CD4-positive, alpha-beta T cell (primary cell): ENCODE results near the gene CAPN15. TPM values are rescaled to one million over a fixed set of nuclear protein-coding genes. Genes with fewer than 3 reads are reported as not detected.

Source experiments
- ATAC-seq: fragments of 200-7000 bp; cut with Tn5 transposase; one replicate; pipeline ENCODE4 v1.10.0; 2022; ENCODE audit warnings: mild to moderate bottlenecking; ENCODE audit not compliant: poor library complexity
- CTCF ChIA-PET: fragments of 350-600 bp; sonication (Branson Sonifier 250); formaldehyde crosslinking; loops from one replicate; lab custom pipeline; 2021; ENCODE audit warnings: antibody characterized with exemption, inconsistent platforms; lab: Charles Lee
- POLR2A ChIA-PET: fragments of 350-600 bp; sonication (Branson Sonifier 250); formaldehyde crosslinking; loops from one replicate; lab custom pipeline; 2021; ENCODE audit warnings: antibody characterized with exemption, inconsistent platforms; lab: Charles Lee
- DNase-seq, 14 experiments: peaks; one replicate each; pipeline ENCODE4 v3.0.0-alpha.2; 2013 to 2020; ENCODE audit warnings: mixed read lengths in 2 of 14
- H3K27ac ChIP-seq, 2 donors: one replicate each; pipeline versions ENCODE4 v1.5.1 to v1.7.0; 2013; ENCODE audit warnings: low read length in 2 of 2, low read depth in 1 of 2, mild to moderate bottlenecking in 1 of 2
- H3K27me3 ChIP-seq, 2 experiments: 1 replicate in 1 of 2; 2 replicates in 1 of 2; pipeline versions ENCODE4 v1.6.1 to v1.7.0; 2013; ENCODE audit warnings: low read length in 2 of 2, control low read depth in 1 of 2, mild to moderate bottlenecking in 1 of 2, moderate library complexity in 1 of 2; ENCODE audit not compliant: insufficient read depth in 2 of 2, control insufficient read depth in 1 of 2
- H3K36me3 ChIP-seq: one replicate; pipeline ENCODE4 v1.6.1; 2013; ENCODE audit warnings: low read length, control low read depth; ENCODE audit not compliant: insufficient read depth
- H3K4me1 ChIP-seq: one replicate; pipeline ENCODE4 v1.6.1; 2013; ENCODE audit warnings: low read length, control low read depth; ENCODE audit not compliant: insufficient read depth
- H3K4me3 ChIP-seq: one replicate; pipeline ENCODE4 v1.5.1; 2013; ENCODE audit warnings: mild to moderate bottlenecking, low read length, moderate library complexity
- H3K9me3 ChIP-seq, 2 experiments: 1 replicate in 1 of 2; 2 replicates in 1 of 2; pipeline versions ENCODE4 v1.6.1 to v1.7.0; 2013; ENCODE audit warnings: low read length in 2 of 2, mild to moderate bottlenecking in 2 of 2, control low read depth in 1 of 2, moderate library complexity in 1 of 2; ENCODE audit not compliant: control insufficient read depth in 1 of 2, insufficient read depth in 1 of 2
- H3K27ac Mint-ChIP-seq: one replicate; pipeline ENCODE4 v1.8.0; 2020; ENCODE audit warnings: mixed read lengths
- H3K27me3 Mint-ChIP-seq: one replicate; pipeline ENCODE4 v1.8.0; 2021; ENCODE audit warnings: mixed read lengths
- H3K36me3 Mint-ChIP-seq: one replicate; pipeline ENCODE4 v1.8.0; 2021; ENCODE audit warnings: low read depth, mixed read lengths
- H3K4me1 Mint-ChIP-seq: one replicate; pipeline ENCODE4 v1.8.0; 2021; ENCODE audit warnings: low read depth, mixed read lengths
- H3K4me3 Mint-ChIP-seq: one replicate; pipeline ENCODE4 v1.8.0; 2020; ENCODE audit warnings: mild to moderate bottlenecking, mixed read lengths
- H3K9me3 Mint-ChIP-seq: one replicate; pipeline ENCODE4 v1.8.0; 2020; ENCODE audit warnings: mixed read lengths
- CTCF ChIP-seq: fragments of 200-600 bp; IDR thresholded peaks from one replicate; pipeline ENCODE4 v1.8.0; 2022; ENCODE audit warnings: antibody characterized with exemption, mild to moderate bottlenecking
- intact Hi-C, 2 experiments: fragments of 100-400 bp; cut with DNase I in 1 of 2; cut with micrococcal nuclease in 1 of 2; formaldehyde crosslinking; loops; one replicate each; pipeline versions ENCODE4 v1.15.1 to v1.9.0; 2023 to 2025; cut with DNase I, micrococcal nuclease
- total RNA-seq, 174 experiments: library from RNA in 2 of 174; stranded (reverse) in 2 of 174; gene quantifications; one replicate each; pipeline ENCODE4 v1.2.3 and lab custom pipeline; 2021 to 2026

Gene CAPN15
- total RNA-seq, 2 experiments from 2014 or later: 35.5 to 36.9 TPM

- TF ChIP-seq CTCF: no peak
- no peaks in the 10 kb centered on the region for H3K4me1 Mint-ChIP-seq
- H3K4me3 Mint-ChIP-seq: no peak overlapping the region
- no peaks in the 10 kb centered on the region for H3K4me1 ChIP-seq
- DNase-seq (no peak), ATAC-seq (no peak)
- H3K27me3 ChIP-seq: no peaks in the 10 kb centered on the region
- H3K27me3 Mint-ChIP-seq: no peaks in the 10 kb centered on the region
- peaks cover 9% of the 10 kb centered on the region for H3K36me3 Mint-ChIP-seq
- H3K9me3 ChIP-seq: no peaks in the 10 kb centered on the region
- H3K9me3 Mint-ChIP-seq: no peaks in the 10 kb centered on the region
- H3K27ac Mint-ChIP-seq: no peak overlapping the region
- H3K4me3 ChIP-seq: no peak overlapping the region
- peaks cover 15% of the 10 kb centered on the region for H3K36me3 ChIP-seq
- ChIA-PET CTCF (no interaction called here), POLR2A (no interaction called here)
- intact Hi-C loops: no loop called here
- H3K27ac ChIP-seq: no peak overlapping the region
These were observed 44.0 kb upstream of the CAPN15 start for GRCh38 chr16:483341-484075.

GRCh38 chr16:489606-490005, 37.9 kb upstream of the CAPN15 start:
- H3K27ac ChIP-seq: no peak overlapping the region
- no peak overlapping the region for H3K4me3 ChIP-seq
- TF ChIP-seq CTCF: no peak
- H3K36me3 ChIP-seq: peaks cover 32% of the 10 kb centered on the region
- Mint-ChIP-seq H3K27ac (no peak overlapping the region), H3K36me3 (peaks cover 19% of the 10 kb centered on the region), H3K9me3 (no peaks in the 10 kb centered on the region), H3K27me3 (no peaks in the 10 kb centered on the region), H3K4me3 (no peak overlapping the region), H3K4me1 (no peaks in the 10 kb centered on the region)
- no peaks in the 10 kb centered on the region for H3K4me1 ChIP-seq
- ChIA-PET CTCF (no interaction called here), POLR2A (no interaction called here)
- intact Hi-C loops: no loop called here
- DNase-seq (no peak), ATAC-seq (no peak)
- H3K27me3 ChIP-seq: no peaks in the 10 kb centered on the region
- no peaks in the 10 kb centered on the region for H3K9me3 ChIP-seq

- H3K4me1 ChIP-seq: no peaks in the 10 kb centered on the region
- no peak overlapping the region for H3K4me3 ChIP-seq
- ATAC-seq (no peak), DNase-seq (no peak)
- H3K27me3 ChIP-seq: no peaks in the 10 kb centered on the region
- no peak overlapping the region for H3K4me3 Mint-ChIP-seq
- no peak for TF ChIP-seq CTCF
- peaks cover 32% of the 10 kb centered on the region for H3K36me3 ChIP-seq
- no peaks in the 10 kb centered on the region for H3K27me3 Mint-ChIP-seq
- peaks cover 19% of the 10 kb centered on the region for H3K36me3 Mint-ChIP-seq
- CTCF ChIA-PET: no interaction called here
- no peaks in the 10 kb centered on the region for H3K9me3 Mint-ChIP-seq
- POLR2A ChIA-PET: no interaction called here
- H3K27ac Mint-ChIP-seq: no peak overlapping the region
- H3K9me3 ChIP-seq: no peaks in the 10 kb centered on the region
- intact Hi-C loops: no loop called here
- no peaks in the 10 kb centered on the region for H3K4me1 Mint-ChIP-seq
- H3K27ac ChIP-seq: no peak overlapping the region
These were observed 36.7 kb upstream of the CAPN15 start for GRCh38 chr16:490768-491167.
